Trophoblast cell (in vitro differentiated cells and primary cell): ENCODE data around the gene TMEM144.

Experiments used
- DNase-seq, 2 donors: peaks; one replicate each; pipeline ENCODE4 v3.0.0-alpha.2; 2016
- H2AFZ ChIP-seq: 2 replicates; pipeline ENCODE4 v1.6.1; 2013; ENCODE audit warnings: low read length, moderate library complexity, mild to moderate bottlenecking; ENCODE audit not compliant: insufficient read depth, poor library complexity
- H2AK5ac ChIP-seq: 2 replicates; pipeline ENCODE4 v1.6.1; 2013; ENCODE audit warnings: mild to moderate bottlenecking, low read length
- H2BK120ac ChIP-seq: 2 replicates; pipeline ENCODE4 v1.6.1; 2013; ENCODE audit warnings: low read length, mild to moderate bottlenecking, moderate library complexity; ENCODE audit not compliant: insufficient read depth, poor library complexity
- H2BK12ac ChIP-seq: 2 replicates; pipeline ENCODE4 v1.6.1; 2013; ENCODE audit warnings: mild to moderate bottlenecking, low read length, moderate library complexity
- H2BK5ac ChIP-seq: 2 replicates; pipeline ENCODE4 v1.6.1; 2013; ENCODE audit warnings: low read length, low read depth, moderate library complexity, mild to moderate bottlenecking; ENCODE audit not compliant: poor library complexity
- H3K14ac ChIP-seq: 2 replicates; pipeline ENCODE4 v1.6.1; 2013; ENCODE audit warnings: mild to moderate bottlenecking, low read length
- H3K18ac ChIP-seq: 2 replicates; pipeline ENCODE4 v1.6.1; 2013; ENCODE audit warnings: mild to moderate bottlenecking, low read length
- H3K23ac ChIP-seq: 2 replicates; pipeline ENCODE4 v1.6.1; 2013; ENCODE audit warnings: low read length
- H3K27ac ChIP-seq: 2 replicates; pipeline ENCODE4 v1.5.1; 2013; ENCODE audit warnings: low read depth, mild to moderate bottlenecking, inconsistent platforms, low read length, moderate library complexity
- H3K27me3 ChIP-seq: 2 replicates; pipeline ENCODE4 v1.6.1; 2013; ENCODE audit warnings: inconsistent platforms, mild to moderate bottlenecking, low read length, moderate library complexity; ENCODE audit not compliant: insufficient read depth
- H3K36me3 ChIP-seq, 2 experiments: 1 replicate in 1 of 2; 2 replicates in 1 of 2; pipeline ENCODE4 v1.6.1; 2013; ENCODE audit warnings: low read length in 2 of 2, mild to moderate bottlenecking in 2 of 2, moderate library complexity in 1 of 2; ENCODE audit not compliant: insufficient read depth in 2 of 2, control insufficient read depth in 1 of 2
- H3K4ac ChIP-seq: 2 replicates; pipeline ENCODE4 v1.6.1; 2013; ENCODE audit warnings: low read depth, mild to moderate bottlenecking, low read length, moderate library complexity
- H3K4me1 ChIP-seq, 2 experiments: 1 replicate in 1 of 2; 2 replicates in 1 of 2; pipeline ENCODE4 v1.6.1; 2013; ENCODE audit warnings: low read length in 2 of 2, mild to moderate bottlenecking in 2 of 2, moderate library complexity in 1 of 2; ENCODE audit not compliant: insufficient read depth in 2 of 2, control insufficient read depth in 1 of 2
- H3K4me2 ChIP-seq: 2 replicates; pipeline ENCODE4 v1.6.1; 2013; ENCODE audit warnings: inconsistent platforms, mild to moderate bottlenecking, low read length, moderate library complexity
- H3K4me3 ChIP-seq: 2 replicates; pipeline ENCODE4 v1.5.1; 2013; ENCODE audit warnings: mild to moderate bottlenecking, low read depth, low read length, inconsistent platforms
- H3K79me1 ChIP-seq: one replicate; pipeline ENCODE4 v1.6.1; 2013; ENCODE audit warnings: low read length
- H3K79me2 ChIP-seq: 2 replicates; pipeline ENCODE4 v1.6.1; 2013; ENCODE audit warnings: low read length, mild to moderate bottlenecking; ENCODE audit not compliant: control insufficient read depth, insufficient read depth, poor library complexity
- H3K9ac ChIP-seq: 2 replicates; pipeline ENCODE4 v1.6.1; 2013; ENCODE audit warnings: mild to moderate bottlenecking, low read length
- H3K9me3 ChIP-seq: 2 replicates; pipeline ENCODE4 v1.6.1; 2013; ENCODE audit warnings: low read depth, mild to moderate bottlenecking, control low read depth, inconsistent platforms, low read length; ENCODE audit not compliant: insufficient read depth
- H4K12ac ChIP-seq: 2 replicates; pipeline ENCODE4 v1.6.1; 2013; ENCODE audit warnings: low read depth, mild to moderate bottlenecking, low read length, moderate library complexity
- H4K8ac ChIP-seq: 2 replicates; pipeline ENCODE4 v1.6.1; 2013; ENCODE audit warnings: low read depth, mild to moderate bottlenecking, low read length, moderate library complexity
- H4K91ac ChIP-seq: one replicate; pipeline ENCODE4 v1.6.1; 2013; ENCODE audit warnings: low read depth, mild to moderate bottlenecking, low read length, moderate library complexity
- WGBS: extraction: QIAGEN DNeasy Blood & Tissue Kit; methylation state at CpG from one replicate; pipeline ENCODE4 v1.1.7; 2013; ENCODE audit warnings: missing lambda C conversion rate; ENCODE audit not compliant: insufficient read length, insufficient coverage; ENCODE audit errors: extremely low coverage; 5-methylcytosine and 5-hydroxymethylcytosine counted together

The TMEM144 gene

GRCh38 chr4:158202481-158202880 is 7.8 kb upstream of the TMEM144 start:
- WGBS: no CpG with 5 or more reads among the region's 1 CpG
- Histone ChIP-seq H3K79me1 (no peaks in the 10 kb centered on the region), H2AK5ac (no peak overlapping the region), H3K79me2 (no peaks in the 10 kb centered on the region), H3K4ac (no peak overlapping the region), H3K23ac (no peak overlapping the region), H3K36me3 (peaks cover 0 to 2% of the 10 kb centered on the region in 2 experiments), H3K18ac (no peak overlapping the region), H3K27me3 (no peaks in the 10 kb centered on the region), H3K4me2 (no peak overlapping the region), H2BK5ac (no peak overlapping the region), H4K91ac (no peak overlapping the region), H3K14ac (no peak overlapping the region), H3K4me1 (no peaks in the 10 kb centered on the region), H4K12ac (no peak overlapping the region), H4K8ac (no peak overlapping the region), H3K4me3 (no peak overlapping the region), H3K27ac (no peak overlapping the region), H3K9me3 (no peaks in the 10 kb centered on the region), H3K9ac (no peak overlapping the region), H2BK12ac (no peak overlapping the region), H2AFZ (no peak overlapping the region), H2BK120ac (no peak overlapping the region)
- no peak for DNase-seq

GRCh38 chr4:158203436-158203835 is 6.8 kb upstream of the TMEM144 start:
- Histone ChIP-seq H2BK5ac (no peak overlapping the region), H3K36me3 (peaks cover 0 to 2% of the 10 kb centered on the region in 2 experiments), H4K12ac (no peak overlapping the region), H3K9me3 (no peaks in the 10 kb centered on the region), H3K14ac (no peak overlapping the region), H3K4me1 (no peaks in the 10 kb centered on the region), H2BK120ac (no peak overlapping the region), H3K4me3 (no peak overlapping the region), H3K23ac (no peak overlapping the region), H3K18ac (no peak overlapping the region), H4K8ac (no peak overlapping the region), H3K4ac (no peak overlapping the region), H3K4me2 (no peak overlapping the region), H4K91ac (no peak overlapping the region), H3K79me2 (no peaks in the 10 kb centered on the region), H3K9ac (no peak overlapping the region), H2BK12ac (no peak overlapping the region), H2AFZ (no peak overlapping the region), H3K27ac (no peak overlapping the region), H3K79me1 (no peaks in the 10 kb centered on the region), H2AK5ac (no peak overlapping the region), H3K27me3 (no peaks in the 10 kb centered on the region)
- no peak for DNase-seq
- no CpG with 5 or more reads among the region's 2 CpGs for WGBS

GRCh38 chr4:158203929-158204328 is 6.4 kb upstream of the TMEM144 start:
- no peak overlapping the region for H4K12ac ChIP-seq
- no peaks in the 10 kb centered on the region for H3K27me3 ChIP-seq
- no peak overlapping the region for H3K14ac ChIP-seq
- no peak overlapping the region for H3K4me2 ChIP-seq
- H3K4ac ChIP-seq: no peak overlapping the region
- DNase-seq: no peak
- H3K4me1 ChIP-seq: no peaks in the 10 kb centered on the region
- H2BK12ac ChIP-seq: no peak overlapping the region
- no peak overlapping the region for H2AK5ac ChIP-seq
- no peak overlapping the region for H3K18ac ChIP-seq
- H2BK120ac ChIP-seq: no peak overlapping the region
- no peak overlapping the region for H2BK5ac ChIP-seq
- no peak overlapping the region for H4K91ac ChIP-seq
- no peaks in the 10 kb centered on the region for H3K9me3 ChIP-seq
- no peak overlapping the region for H3K27ac ChIP-seq
- no peaks in the 10 kb centered on the region for H3K79me1 ChIP-seq
- WGBS: no CpG with 5 or more reads among the region's 3 CpGs
- no peak overlapping the region for H4K8ac ChIP-seq
- H3K4me3 ChIP-seq: no peak overlapping the region
- H3K23ac ChIP-seq: no peak overlapping the region
- H2AFZ ChIP-seq: no peak overlapping the region
- H3K9ac ChIP-seq: no peak overlapping the region
- H3K36me3 ChIP-seq: peaks cover 0 to 2% of the 10 kb centered on the region in 2 experiments
- H3K79me2 ChIP-seq: no peaks in the 10 kb centered on the region

- Histone ChIP-seq H3K18ac (no peak overlapping the region), H4K91ac (no peak overlapping the region), H3K36me3 (peaks cover 0 to 2% of the 10 kb centered on the region in 2 experiments), H2AK5ac (no peak overlapping the region), H3K79me2 (no peaks in the 10 kb centered on the region), H3K27ac (no peak overlapping the region), H3K9me3 (no peaks in the 10 kb centered on the region), H3K14ac (no peak overlapping the region), H2BK120ac (no peak overlapping the region), H4K12ac (no peak overlapping the region), H3K79me1 (peaks cover 2% of the 10 kb centered on the region), H2BK5ac (no peak overlapping the region), H3K4me3 (no peak overlapping the region), H3K23ac (no peak overlapping the region), H3K4me2 (no peak overlapping the region), H2BK12ac (no peak overlapping the region), H3K9ac (no peak overlapping the region), H2AFZ (no peak overlapping the region), H3K27me3 (no peaks in the 10 kb centered on the region), H3K4me1 (no peaks in the 10 kb centered on the region), H4K8ac (no peak overlapping the region), H3K4ac (no peak overlapping the region)
- DNase-seq: peak in 1 of 2 donors; percentile 20
- no CpG with 5 or more reads among the region's 5 CpGs for WGBS
These were observed 1.2 kb upstream of the TMEM144 start for GRCh38 chr4:158208963-158209640.
